ENCODE results near the gene SNX8. TPM values are rescaled to one million over a fixed set of nuclear protein-coding genes. Genes with fewer than 3 reads are reported as not detected.

The SNX8 gene
- total and polyA plus RNA-seq, 2 of the 13 experiments (the other 11 are each of a cell fraction or from before 2014, with no cell fraction given): 20.6 to 45.2 TPM

- TF ChIP-seq MLXIP (CRISPR knock-in tag; IDR thresholded peaks at IDR 0.05; ENCODE audit: borderline replicate concordance) (no peak), CENPT (CRISPR knock-in tag; IDR thresholded peaks at IDR 0.05; ENCODE audit: low read depth) (no peak), MEIS2 (CRISPR knock-in tag; IDR thresholded peaks at IDR 0.05) (no peak), BRCA1 (CRISPR knock-in tag; IDR thresholded peaks at IDR 0.05) (no peak)
- TF ChIP-seq, protein P1, sequence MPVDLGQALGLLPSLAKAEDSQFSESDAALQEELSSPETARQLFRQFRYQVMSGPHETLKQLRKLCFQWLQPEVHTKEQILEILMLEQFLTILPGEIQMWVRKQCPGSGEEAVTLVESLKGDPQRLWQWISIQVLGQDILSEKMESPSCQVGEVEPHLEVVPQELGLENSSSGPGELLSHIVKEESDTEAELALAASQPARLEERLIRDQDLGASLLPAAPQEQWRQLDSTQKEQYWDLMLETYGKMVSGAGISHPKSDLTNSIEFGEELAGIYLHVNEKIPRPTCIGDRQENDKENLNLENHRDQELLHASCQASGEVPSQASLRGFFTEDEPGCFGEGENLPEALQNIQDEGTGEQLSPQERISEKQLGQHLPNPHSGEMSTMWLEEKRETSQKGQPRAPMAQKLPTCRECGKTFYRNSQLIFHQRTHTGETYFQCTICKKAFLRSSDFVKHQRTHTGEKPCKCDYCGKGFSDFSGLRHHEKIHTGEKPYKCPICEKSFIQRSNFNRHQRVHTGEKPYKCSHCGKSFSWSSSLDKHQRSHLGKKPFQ (CRISPR knock-in tag; IDR thresholded peaks at IDR 0.05; ENCODE audit: insufficient replicate concordance): no peak
These were observed 95.1 kb downstream of the SNX8 start (continued) for GRCh38 chr7:2219136-2219535.

- CTCF ChIA-PET (ENCODE audit: low intra/inter-chr PET ratio, low total read pairs): no interaction called here
- no peaks in the 10 kb centered on the region for H3K9me3 ChIP-seq (ENCODE audit: low read length)
- H3K36me3 ChIP-seq (replicated peaks in 1 of 2; ENCODE audit: control insufficient read depth in 1 of 2, insufficient read depth in 2 of 2, low read length in 2 of 2): peaks cover 34 to 82% of the 10 kb centered on the region in 2 experiments; a peak in 4 of 5 replicates
- intact Hi-C loops (cut with micrococcal nuclease; ENCODE audit: unreplicated experiment): no loop called here
- BruUV-seq (replicated peaks): no TSS peak
- DNase-seq (ENCODE audit: low spot score) (no peak), ATAC-seq (no peak), FAIRE-seq (no peak)
- H3K27ac ChIP-seq (ENCODE audit: extremely low read length, insufficient read depth, low read length): no peak overlapping the region
- H3K9ac ChIP-seq (ENCODE audit: insufficient read depth, low read depth, low read length): no peak overlapping the region
- H2AFZ ChIP-seq (ENCODE audit: low read length): no peak overlapping the region
- WGBS (ENCODE audit: low lambda C conversion rate): 98% methylated on average over 8 of the region's 9 CpGs
- H4K20me1 ChIP-seq (ENCODE audit: insufficient read depth, low read length): peaks cover 2% of the 10 kb centered on the region; the same call in 1 of the 2 replicates
- no peak overlapping the region for H3K4me2 ChIP-seq (ENCODE audit: low read depth, low read length)
- in situ Hi-C loops (cut with HindIII; ENCODE audit: extremely low pct_ligation_motif_present, low pct_unique_long_range_greater_than_20kb): loop anchor here (10.0 to 25.0 kb wide), 2 partner anchors 424 to 631 kb away; no protein-coding TSS in a partner anchor
- no peaks in the 10 kb centered on the region for H3K4me1 ChIP-seq (ENCODE audit: insufficient read depth, low read length)
- H3K79me2 ChIP-seq (ENCODE audit: insufficient read depth, low read length): peaks cover 4% of the 10 kb centered on the region
- POLR2A ChIA-PET: no interaction called here
- H3K27me3 ChIP-seq (ENCODE audit: control insufficient read depth in 1 of 2, insufficient read depth in 2 of 2, low read length in 2 of 2): no peaks in the 10 kb centered on the region
- no peak overlapping the region for H3K4me3 ChIP-seq (replicated peaks in 1 of 3; ENCODE audit: insufficient read depth in 1 of 3, low read depth in 2 of 3, low read length in 3 of 3)
- TF ChIP-seq, protein P2, sequence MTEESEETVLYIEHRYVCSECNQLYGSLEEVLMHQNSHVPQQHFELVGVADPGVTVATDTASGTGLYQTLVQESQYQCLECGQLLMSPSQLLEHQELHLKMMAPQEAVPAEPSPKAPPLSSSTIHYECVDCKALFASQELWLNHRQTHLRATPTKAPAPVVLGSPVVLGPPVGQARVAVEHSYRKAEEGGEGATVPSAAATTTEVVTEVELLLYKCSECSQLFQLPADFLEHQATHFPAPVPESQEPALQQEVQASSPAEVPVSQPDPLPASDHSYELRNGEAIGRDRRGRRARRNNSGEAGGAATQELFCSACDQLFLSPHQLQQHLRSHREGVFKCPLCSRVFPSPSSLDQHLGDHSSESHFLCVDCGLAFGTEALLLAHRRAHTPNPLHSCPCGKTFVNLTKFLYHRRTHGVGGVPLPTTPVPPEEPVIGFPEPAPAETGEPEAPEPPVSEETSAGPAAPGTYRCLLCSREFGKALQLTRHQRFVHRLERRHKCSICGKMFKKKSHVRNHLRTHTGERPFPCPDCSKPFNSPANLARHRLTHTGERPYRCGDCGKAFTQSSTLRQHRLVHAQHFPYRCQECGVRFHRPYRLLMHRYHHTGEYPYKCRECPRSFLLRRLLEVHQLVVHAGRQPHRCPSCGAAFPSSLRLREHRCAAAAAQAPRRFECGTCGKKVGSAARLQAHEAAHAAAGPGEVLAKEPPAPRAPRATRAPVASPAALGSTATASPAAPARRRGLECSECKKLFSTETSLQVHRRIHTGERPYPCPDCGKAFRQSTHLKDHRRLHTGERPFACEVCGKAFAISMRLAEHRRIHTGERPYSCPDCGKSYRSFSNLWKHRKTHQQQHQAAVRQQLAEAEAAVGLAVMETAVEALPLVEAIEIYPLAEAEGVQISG (CRISPR knock-in tag; IDR thresholded peaks at IDR 0.05): no peak
- no peak for TF ChIP-seq ZNF451 (CRISPR knock-in tag; IDR thresholded peaks at IDR 0.05)
- no peak for TF ChIP-seq ZNF605 (CRISPR knock-in tag; IDR thresholded peaks at IDR 0.05)
- TF ChIP-seq, protein P3, sequence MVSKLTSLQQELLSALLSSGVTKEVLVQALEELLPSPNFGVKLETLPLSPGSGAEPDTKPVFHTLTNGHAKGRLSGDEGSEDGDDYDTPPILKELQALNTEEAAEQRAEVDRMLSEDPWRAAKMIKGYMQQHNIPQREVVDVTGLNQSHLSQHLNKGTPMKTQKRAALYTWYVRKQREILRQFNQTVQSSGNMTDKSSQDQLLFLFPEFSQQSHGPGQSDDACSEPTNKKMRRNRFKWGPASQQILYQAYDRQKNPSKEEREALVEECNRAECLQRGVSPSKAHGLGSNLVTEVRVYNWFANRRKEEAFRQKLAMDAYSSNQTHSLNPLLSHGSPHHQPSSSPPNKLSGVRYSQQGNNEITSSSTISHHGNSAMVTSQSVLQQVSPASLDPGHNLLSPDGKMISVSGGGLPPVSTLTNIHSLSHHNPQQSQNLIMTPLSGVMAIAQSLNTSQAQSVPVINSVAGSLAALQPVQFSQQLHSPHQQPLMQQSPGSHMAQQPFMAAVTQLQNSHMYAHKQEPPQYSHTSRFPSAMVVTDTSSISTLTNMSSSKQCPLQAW (CRISPR knock-in tag; IDR thresholded peaks at IDR 0.05): no peak
These were observed 95.8 kb downstream of the SNX8 start for GRCh38 chr7:2218444-2218785.

Data from HepG2 (cell line).